Lower leg skin (tissue), 3 donors: ENCODE measurements around the gene PATL2.
"Not testable (repeated sequence)": the region's sequence is repeated elsewhere in the genome, so short reads cannot be mapped to it uniquely, and the experiment has no call there.

Experiments
- POLR2A ChIP-seq, 2 donors: fragments of 450-650 bp; IDR thresholded peaks; one replicate each; pipeline ENCODE4 v1.6.1; 2016 to 2017; ENCODE audit warnings: antibody characterized with exemption in 2 of 2, mild to moderate bottlenecking in 1 of 2, moderate library complexity in 1 of 2
- TF ChIP-seq, protein P1 (sequence below), 3 donors: fragments of 450-650 bp; IDR thresholded peaks; one replicate each; pipeline ENCODE4 v1.5.1; 2016; ENCODE audit warnings: antibody characterized with exemption in 3 of 3, mild to moderate bottlenecking in 3 of 3, moderate library complexity in 2 of 3

DNA sequence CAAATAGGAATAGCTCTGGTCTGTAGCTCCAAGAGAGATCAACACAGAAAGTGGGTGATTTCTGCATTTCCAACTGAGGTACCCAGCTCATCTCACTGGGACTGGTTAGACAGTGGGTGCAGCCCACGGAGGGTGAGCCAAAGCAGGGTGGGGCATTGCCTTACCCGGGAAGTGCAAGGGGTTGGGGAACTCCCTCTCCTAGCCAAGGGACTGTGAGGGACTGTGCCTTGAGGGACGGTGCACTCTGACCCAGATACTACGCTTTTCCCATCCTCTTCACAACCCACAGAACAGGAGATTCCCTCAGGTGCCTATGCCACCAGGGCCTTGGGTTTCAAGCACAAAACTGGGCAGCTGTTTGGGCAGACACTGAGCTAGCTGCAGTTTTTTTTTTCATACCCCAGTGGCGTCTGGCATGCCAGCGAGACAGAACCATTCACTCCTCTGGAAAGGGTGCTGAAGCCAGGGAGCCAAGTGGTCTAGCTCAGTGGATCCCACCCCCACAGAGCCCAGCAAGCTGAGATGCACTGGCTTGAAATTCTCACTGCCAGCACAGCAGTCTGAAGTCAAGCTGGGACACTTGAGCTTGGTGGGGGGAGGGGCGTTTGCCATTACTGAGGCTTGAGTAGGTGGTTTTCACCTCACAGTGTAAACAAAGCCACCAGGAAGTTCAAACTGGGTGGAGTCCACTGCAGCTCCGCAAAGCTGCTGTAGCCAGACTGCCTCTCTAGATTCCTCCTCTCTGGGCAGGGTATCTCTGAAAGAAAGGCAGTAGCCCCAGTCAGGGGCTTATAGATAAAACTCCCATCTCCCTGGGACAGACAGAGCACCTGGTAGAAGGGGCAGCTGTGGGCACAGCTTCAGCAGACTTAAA is 28.1 kb downstream of the PATL2 start:
- TF ChIP-seq, protein P1, sequence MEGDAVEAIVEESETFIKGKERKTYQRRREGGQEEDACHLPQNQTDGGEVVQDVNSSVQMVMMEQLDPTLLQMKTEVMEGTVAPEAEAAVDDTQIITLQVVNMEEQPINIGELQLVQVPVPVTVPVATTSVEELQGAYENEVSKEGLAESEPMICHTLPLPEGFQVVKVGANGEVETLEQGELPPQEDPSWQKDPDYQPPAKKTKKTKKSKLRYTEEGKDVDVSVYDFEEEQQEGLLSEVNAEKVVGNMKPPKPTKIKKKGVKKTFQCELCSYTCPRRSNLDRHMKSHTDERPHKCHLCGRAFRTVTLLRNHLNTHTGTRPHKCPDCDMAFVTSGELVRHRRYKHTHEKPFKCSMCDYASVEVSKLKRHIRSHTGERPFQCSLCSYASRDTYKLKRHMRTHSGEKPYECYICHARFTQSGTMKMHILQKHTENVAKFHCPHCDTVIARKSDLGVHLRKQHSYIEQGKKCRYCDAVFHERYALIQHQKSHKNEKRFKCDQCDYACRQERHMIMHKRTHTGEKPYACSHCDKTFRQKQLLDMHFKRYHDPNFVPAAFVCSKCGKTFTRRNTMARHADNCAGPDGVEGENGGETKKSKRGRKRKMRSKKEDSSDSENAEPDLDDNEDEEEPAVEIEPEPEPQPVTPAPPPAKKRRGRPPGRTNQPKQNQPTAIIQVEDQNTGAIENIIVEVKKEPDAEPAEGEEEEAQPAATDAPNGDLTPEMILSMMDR (IDR thresholded peaks at IDR 0.05): not testable (repeated sequence)
- TF ChIP-seq POLR2A (IDR thresholded peaks at IDR 0.05): not testable (repeated sequence)
